Nephron progenitor cell (in vitro differentiated cells): ENCODE measurements around the gene MMP28.

Experiments used
- DNase-seq: peaks from one replicate; pipeline ENCODE4 v3.0.0; 2021
- H3K27ac Mint-ChIP-seq: 2 replicates; pipeline ENCODE4 v1.8.0; 2021; ENCODE audit warnings: mild to moderate bottlenecking, moderate library complexity, mixed read lengths
- H3K27me3 Mint-ChIP-seq: 2 replicates; pipeline ENCODE4 v1.8.0; 2021; ENCODE audit warnings: mild to moderate bottlenecking, low read depth, mixed read lengths; ENCODE audit not compliant: poor library complexity
- H3K36me3 Mint-ChIP-seq: 2 replicates; pipeline ENCODE4 v1.8.0; 2021; ENCODE audit warnings: low read depth, mixed read lengths
- H3K4me1 Mint-ChIP-seq: 2 replicates; pipeline ENCODE4 v1.8.0; 2021; ENCODE audit warnings: mixed read lengths
- H3K4me3 Mint-ChIP-seq: 2 replicates; pipeline ENCODE4 v1.8.0; 2021; ENCODE audit warnings: mild to moderate bottlenecking, moderate library complexity, mixed read lengths
- H3K9me3 Mint-ChIP-seq: 2 replicates; pipeline ENCODE4 v1.8.0; 2021; ENCODE audit warnings: mild to moderate bottlenecking, moderate library complexity, mixed read lengths
- CTCF ChIP-seq: fragments of 200-600 bp; sonication (generic); IDR thresholded peaks from 2 replicates; pipeline ENCODE4 v1.5.0; 2021; ENCODE audit warnings: antibody characterized with exemption

The MMP28 gene

GRCh38 chr17:35738519-35739133 lies 56.8 kb downstream of the MMP28 start:
- no peak overlapping the region for H3K27ac Mint-ChIP-seq
- peaks cover 57% of the 10 kb centered on the region for H3K27me3 Mint-ChIP-seq
- peaks cover 2% of the 10 kb centered on the region for H3K4me1 Mint-ChIP-seq
- H3K36me3 Mint-ChIP-seq, result peaks cover 15% of the 10 kb centered on the region
- no peak overlapping the region for H3K4me3 Mint-ChIP-seq
- no peak for DNase-seq
- TF ChIP-seq CTCF, result no peak
- peaks cover 6% of the 10 kb centered on the region for H3K9me3 Mint-ChIP-seq

- TF ChIP-seq CTCF, result no peak
- Mint-ChIP-seq H3K9me3 (peaks cover 4% of the 10 kb centered on the region), H3K4me3 (no peak overlapping the region), H3K36me3 (peaks cover 15% of the 10 kb centered on the region), H3K27me3 (peaks cover 33% of the 10 kb centered on the region), H3K27ac (no peak overlapping the region), H3K4me1 (peaks cover 12% of the 10 kb centered on the region)
- no peak for DNase-seq
These were observed 59.2 kb downstream of the MMP28 start for GRCh38 chr17:35736236-35736635.

- peaks cover 24% of the 10 kb centered on the region for H3K27me3 Mint-ChIP-seq
- no peak for TF ChIP-seq CTCF
- H3K9me3 Mint-ChIP-seq, result peaks cover 4% of the 10 kb centered on the region
- H3K36me3 Mint-ChIP-seq, result peaks cover 14% of the 10 kb centered on the region
- H3K27ac Mint-ChIP-seq, result no peak overlapping the region
- peaks cover 22% of the 10 kb centered on the region for H3K4me1 Mint-ChIP-seq
- H3K4me3 Mint-ChIP-seq, result no peak overlapping the region
- no peak for DNase-seq
These were observed 60.2 kb downstream of the MMP28 start for GRCh38 chr17:35735036-35735805.

GRCh38 chr17:35734396-35734795 lies 61.0 kb downstream of the MMP28 start:
- Mint-ChIP-seq H3K4me1 (peaks cover 31% of the 10 kb centered on the region), H3K27ac (no peak overlapping the region), H3K9me3 (no peaks in the 10 kb centered on the region), H3K27me3 (peaks cover 16% of the 10 kb centered on the region), H3K36me3 (peaks cover 5% of the 10 kb centered on the region), H3K4me3 (no peak overlapping the region)
- DNase-seq, result no peak
- TF ChIP-seq CTCF, result no peak

- no peaks in the 10 kb centered on the region for H3K9me3 Mint-ChIP-seq
- H3K27me3 Mint-ChIP-seq, result peaks cover 10% of the 10 kb centered on the region
- peaks cover 41% of the 10 kb centered on the region for H3K4me1 Mint-ChIP-seq
These were observed 62.1 kb downstream of the MMP28 start for GRCh38 chr17:35733366-35733765.

More at GRCh38 chr17:35733366-35733765, 62.1 kb downstream of the MMP28 start:
- Mint-ChIP-seq H3K4me3 (peak overlapping the region; percentile 92), H3K36me3 (peaks cover 5% of the 10 kb centered on the region), H3K27ac (no peak overlapping the region)
- no peak for TF ChIP-seq CTCF
- no peak for DNase-seq
